ENCODE measurements around the gene GABRG2.
"Not testable (repeated sequence)": the region's sequence is repeated elsewhere in the genome, so short reads cannot be mapped to it uniquely, and the experiment has no call there.

Gene GABRG2

DNA sequence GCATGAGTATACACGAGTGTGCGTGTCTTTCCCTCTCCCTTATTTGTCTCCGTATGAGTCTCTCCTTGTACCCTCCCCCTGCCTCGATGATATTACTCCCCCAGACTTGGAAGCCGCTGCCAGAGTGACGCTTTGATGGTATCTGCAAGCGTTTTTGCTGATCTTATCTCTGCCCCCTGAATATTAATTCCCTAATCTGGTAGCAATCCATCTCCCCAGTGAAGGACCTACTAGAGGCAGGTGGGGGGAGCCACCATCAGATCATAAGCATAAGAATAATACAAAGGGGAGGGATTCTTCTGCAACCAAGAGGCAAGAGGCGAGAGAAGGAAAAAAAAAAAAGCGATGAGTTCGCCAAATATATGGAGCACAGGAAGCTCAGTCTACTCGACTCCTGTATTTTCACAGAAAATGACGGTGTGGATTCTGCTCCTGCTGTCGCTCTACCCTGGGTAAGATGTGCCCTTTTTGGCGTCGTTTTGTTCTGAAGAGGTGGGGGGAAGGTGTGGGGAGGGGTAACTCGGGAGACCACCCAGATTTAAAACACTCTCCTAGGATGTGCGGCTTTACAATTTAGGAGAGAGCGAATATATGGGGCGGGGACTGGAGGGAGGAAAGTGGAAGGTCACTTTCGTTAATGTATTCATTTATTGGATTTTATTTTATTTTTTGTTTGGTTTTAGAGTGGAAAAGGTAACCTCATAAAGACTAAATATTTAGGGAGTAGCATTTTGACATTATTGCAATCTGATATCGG, at the start of gene GABRG2:
Gene GABRG2, plus strand, starts transcription at position 119 of the 757 bp plus-strand sequence. Its CDS starts 227 bp downstream, at position 346.
- no peak for DNase-seq

DNA sequence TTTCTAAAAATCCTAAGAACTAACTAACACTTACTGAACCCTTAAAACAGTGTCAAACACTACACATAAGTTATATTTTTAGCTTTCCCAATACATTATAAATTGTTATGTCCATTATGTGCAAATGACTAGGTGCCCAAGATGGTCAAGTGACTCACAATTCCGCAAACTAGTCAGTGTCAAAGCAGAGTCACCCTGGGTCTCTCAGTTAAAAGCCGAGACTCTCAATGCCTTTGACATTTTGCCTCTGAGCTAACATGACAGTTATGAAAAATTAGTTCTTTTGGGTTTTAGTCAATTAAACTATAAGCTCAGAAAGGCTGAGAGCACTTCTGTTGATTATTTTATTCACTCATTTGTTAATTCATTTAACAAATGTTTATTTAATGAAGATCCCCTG, 42.3 kb upstream of the GABRG2 start:
- DNase-seq: no peak

DNA sequence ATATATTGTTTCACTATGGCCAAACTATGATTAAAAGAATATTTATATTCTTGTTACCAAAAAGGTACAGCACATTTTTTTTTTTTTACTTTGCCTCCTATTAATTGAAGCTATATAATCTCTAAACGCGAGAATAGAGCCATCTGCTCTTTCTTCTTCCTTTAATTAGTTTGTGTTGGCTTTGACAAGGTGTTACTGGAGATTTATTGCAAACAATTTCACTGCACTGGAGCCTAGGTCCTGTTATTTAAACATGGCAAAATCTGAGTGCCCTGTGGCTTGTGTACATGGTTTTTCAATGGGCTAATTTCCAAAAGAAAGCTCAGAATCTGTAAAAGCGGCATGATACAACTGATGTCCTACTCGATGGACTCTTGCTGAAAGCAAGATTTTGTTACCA, 40.8 kb upstream of the GABRG2 start:
- DNase-seq: no peak

DNA sequence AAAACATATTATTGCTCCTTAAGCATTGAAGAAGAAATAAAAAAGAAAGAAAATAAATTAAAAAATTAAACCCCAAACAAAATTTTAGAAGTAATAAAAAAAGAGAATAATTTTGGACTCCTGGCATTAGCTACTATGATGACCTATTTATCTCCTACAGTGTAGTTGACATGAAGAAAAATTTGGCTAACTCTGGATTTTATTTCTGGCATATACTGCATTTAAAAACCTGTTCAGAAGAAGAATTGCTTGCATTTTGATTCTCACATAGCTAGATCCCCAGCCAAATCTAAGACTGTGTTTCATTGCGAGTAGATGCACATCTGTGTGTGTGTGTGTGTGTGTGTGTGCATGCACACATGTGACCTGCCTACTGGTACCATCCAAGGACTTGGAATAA, 30.1 kb upstream of the GABRG2 start:
- no peak for DNase-seq

DNA sequence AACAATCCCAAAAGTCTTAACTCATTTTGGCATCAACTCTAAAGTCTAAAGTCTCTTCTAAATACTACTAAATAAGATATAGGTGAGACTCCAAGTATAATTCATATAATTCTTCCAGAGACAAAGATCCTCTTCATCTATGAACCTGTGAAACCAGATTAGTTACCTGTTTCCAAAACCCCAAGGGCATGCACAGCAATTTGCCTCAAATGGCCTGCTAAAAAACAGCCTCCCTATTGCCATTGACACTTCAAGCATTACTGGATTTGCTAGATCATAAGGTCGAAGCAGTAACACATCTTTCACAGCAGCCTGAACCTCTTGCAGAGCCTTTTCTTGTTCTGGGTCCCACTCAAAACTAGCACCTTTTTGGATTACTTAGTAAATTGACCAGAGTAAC, 20.3 kb upstream of the GABRG2 start:
- no peak for DNase-seq

DNA sequence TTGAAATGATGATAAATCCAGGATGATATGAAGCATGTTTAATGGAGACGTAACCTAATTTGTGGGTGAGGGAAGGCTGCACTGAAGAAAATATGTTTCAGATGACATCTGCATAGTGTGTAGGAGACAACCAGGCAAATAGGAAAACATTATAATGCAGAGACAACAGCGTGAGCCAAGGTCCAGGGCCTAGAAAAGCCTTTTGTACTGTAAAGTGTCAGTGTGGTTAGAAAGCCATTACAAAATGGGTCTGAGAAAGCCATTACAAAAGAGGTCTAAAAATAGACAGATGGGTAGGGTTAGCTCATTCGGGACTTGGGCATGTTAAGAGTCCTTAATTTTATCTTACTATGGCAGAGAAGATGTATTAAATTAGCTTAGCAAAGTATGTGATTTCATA, 14.9 kb upstream of the GABRG2 start:
- no peak for DNase-seq

DNA sequence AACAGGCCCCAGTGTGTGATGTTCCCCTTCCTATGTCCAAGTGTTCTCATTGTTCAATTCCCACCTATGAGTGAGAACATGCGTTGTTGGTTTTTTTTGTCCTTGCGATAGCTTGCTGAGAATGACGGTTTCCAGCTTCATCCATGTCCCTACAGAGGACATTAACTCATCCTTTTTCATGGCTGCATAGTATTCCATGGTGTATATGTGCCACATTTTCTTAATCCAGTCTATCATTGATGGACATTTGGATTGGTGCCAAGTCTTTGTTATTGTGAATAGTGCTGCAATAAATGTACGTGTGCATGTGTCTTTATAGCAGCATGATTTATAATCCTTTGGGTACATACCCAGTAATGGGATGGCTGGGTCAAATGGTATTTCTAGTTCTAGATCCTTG, 12.5 kb upstream of the GABRG2 start:
- not testable (repeated sequence) for DNase-seq

DNA sequence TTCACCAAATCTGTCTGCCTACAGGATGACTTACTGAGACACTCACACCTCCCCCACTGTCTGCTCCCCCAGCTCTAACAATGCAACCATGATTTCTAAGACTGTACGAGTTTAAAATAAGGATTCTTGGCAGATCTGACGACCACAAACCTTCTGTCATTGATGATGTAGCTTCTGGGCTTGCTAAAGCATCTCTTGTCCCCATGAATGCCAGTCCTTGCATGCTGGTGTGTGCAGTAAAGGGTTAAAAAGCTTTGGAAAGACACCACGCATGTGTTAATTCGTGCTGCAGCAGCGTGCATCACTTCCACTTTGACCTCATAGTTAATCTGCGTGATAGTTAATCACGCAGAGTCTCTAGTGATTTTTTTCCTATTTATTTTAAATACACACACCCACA, 411 bp upstream of the GABRG2 start:
- no peak for DNase-seq

DNA sequence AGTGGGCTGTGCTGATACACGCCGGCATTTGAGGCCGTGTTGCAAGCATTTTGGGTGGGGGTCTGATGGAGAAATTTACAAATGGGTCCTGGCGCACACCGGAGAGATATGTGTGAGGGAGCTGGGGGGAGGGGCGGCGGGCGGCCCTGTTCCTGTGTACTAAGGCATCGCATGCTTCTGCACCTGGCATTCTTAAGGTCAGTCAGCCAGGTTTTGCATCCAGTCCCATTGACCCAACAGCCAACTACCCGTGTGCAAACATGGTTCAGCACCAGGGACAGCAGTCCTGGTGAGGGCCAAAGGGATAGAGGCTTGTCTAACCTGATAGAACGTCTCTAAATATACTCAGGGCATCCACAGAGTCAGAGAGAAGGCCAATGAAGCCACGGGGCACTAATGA, 839 bp downstream of the GABRG2 start:
- DNase-seq: no peak

DNA sequence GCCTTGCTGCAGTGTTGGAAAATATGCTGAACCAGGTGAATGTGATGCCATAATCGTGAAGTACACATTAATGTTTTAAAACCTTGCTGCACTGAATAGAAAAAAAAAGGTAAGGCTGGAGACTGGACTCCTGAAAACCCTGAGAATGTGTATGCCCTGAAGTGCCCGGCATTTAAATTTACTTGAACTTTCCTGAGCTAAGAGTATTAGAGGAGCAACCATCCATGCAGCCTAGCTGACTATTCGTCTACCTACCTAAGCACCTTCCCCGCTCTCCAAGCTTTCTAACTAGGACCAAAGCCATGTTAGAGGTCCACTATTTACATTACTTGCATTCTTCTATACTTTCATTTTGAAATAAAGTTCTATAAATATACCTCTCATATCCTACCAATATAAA, 1.4 kb downstream of the GABRG2 start:
- DNase-seq: no peak

DNA sequence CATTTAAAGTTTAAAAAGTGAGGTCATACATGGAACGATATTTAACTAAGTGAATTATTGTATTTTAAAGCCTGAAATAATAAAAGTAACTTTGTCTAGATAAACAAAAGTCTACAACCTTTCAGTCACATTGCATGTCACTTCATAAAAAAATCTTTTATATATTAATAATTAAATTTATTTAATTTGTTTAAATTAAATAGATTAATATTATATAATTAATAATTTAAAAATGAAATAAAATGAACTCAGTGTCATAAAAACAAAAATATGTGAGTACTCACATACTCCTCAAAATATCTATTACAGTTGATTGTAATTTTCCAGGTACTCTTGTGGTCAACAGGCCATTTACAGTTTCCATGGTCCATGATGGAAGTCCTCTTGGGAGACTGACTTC, 11.2 kb downstream of the GABRG2 start:
- no peak for DNase-seq

DNA sequence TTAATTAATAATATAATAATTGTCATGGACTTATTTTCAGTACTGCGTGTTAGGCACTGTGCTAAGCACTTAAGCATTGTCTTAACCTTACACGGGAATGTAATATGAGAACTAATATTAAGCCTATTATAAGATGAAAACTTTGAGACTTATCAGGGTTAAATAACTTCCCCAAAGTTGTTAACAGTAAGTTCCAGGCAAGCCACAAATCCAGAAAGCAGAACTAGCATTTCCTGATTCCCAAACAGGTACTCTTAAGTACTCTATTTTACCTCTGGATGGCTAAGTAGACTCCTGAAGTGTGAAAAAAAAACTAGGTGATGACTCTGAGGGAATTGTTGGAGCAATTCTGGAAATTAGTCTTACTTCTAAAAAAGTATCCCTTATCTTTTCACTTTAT, 23.8 kb downstream of the GABRG2 start:
- no peak for DNase-seq

DNA sequence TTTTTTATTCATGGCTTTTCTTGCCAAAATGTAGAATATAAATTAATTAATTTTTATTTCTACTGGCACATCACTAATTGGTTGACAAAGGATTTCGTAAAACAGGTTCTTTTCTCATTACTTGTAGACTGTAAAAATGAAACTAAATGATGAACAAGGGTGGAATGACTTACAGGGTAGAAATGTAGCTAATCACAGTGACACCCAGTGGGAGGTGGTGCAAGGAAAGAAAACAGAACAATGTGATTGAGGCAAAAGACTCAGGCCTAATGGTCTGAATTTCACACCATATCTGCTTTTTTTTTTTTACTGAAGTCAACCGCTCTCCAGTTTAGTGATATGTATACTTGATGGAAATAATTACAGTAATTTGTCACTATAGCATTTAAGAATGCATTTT, 28.9 kb downstream of the GABRG2 start:
- DNase-seq: no peak

DNA sequence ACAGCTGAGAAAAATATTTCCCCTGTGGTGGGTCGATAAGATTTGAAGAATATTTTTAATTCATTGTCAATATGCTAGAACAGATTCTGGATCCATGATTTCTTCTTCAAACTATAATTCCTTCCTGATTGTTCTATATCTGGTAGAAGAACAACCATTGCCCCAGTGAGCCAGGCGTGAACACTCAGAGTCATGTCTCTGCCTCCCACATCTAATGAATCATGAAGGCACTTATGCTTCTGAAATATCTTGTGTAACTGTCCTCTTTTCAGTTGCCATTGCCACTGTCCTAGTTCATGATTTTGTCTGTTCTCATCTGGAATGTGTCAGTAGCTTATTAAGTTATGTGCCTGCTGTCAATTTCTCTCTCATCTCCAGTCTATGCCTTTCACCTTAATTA, 40.0 kb downstream of the GABRG2 start:
- no peak for DNase-seq

DNA sequence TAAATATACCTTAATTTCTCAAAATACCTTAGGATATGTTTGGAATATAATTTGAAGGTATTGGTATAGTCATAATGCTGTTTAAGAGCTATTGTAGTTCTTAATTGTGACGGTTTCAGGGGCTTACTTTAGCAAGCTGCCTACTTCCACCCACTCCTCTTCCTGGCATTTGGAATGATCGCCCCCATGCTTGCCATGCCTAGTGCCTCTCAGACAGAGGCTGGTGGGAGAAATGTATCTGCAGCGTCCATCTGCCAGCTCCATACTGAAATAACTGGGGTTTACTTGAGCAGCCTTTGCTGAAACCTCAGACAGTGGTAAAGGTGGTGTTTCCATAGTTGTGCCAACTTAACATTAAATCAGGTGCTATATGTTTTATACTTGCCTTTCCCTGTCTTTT, 52.2 kb downstream of the GABRG2 start:
- no peak for DNase-seq

DNA sequence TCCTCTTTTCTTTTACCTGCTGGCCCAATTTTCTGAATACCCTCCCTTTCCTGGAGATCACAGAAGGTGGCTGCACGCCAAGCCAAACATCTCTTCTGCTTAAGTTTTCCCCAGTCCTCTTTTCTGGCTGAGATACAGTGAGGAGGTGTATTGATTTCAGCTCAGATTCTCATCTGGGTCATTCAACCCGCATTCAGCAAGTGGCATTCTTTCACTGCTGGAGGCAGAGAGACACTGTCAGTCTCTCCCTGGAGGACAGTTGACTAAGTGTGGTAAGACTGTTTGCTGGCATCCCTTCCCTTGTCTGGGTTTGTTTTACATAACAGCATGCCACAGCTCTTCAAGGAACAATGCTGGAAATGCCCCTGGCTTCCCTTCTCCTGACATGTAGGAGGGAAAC, 60.5 kb downstream of the GABRG2 start:
- DNase-seq: no peak

DNA sequence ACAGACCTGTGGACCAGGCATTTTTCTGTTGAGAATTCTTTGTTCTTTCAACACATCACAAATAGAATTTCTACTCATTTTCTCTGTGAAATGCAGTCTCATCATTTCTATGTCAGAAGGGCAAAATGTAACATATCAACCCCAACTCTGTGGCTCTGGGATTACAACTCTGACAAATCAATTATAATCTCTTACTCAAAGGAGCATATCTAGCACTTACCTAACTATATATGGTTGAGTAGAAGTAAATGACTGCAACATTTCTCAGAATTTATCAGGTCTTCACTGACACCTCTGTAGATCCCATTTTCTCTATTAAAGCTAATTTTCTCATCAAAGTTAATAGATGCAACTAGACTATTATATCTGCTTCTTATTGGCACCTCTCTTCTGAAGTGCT, 64.8 kb downstream of the GABRG2 start:
- DNase-seq: no peak

DNA sequence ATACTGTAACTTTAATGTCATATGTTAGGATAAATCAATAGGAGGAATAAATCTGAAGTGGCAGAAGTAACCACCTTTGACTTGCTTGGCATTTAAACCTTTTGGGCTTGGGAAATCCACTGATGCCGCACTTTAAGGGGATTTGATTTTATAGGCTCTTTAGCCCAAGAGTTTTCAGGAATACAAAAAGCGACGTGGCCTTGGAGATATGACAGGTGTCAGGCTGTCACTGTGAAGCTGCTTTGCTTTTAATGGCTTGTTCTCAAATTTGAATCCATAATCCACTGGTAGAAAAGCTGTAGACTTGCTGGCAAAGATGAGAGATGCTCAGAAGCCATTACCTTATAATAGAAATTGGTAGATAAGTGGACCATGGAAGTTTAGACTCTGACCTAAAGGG, 71.6 kb downstream of the GABRG2 start:
- DNase-seq: no peak

DNA sequence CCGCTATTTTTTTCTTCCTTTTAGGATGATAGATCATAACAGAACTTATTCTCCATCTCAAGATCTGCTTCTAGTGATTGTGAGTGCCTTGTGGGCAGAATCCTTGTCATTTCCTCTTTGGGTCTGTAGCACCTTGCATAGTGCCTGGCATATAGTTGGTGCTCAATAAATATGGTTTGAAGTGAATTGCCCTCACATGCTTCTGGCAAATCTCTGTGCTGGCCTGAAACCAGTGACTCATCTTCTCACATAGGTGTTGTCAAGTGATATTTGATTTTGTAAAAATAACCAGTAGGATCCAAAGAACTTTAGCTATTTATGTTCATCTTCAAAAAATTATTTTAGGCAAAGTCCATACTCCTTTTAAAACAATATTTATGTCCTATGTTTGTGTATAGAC, 86.7 kb downstream of the GABRG2 start:
- no peak for DNase-seq

DNA sequence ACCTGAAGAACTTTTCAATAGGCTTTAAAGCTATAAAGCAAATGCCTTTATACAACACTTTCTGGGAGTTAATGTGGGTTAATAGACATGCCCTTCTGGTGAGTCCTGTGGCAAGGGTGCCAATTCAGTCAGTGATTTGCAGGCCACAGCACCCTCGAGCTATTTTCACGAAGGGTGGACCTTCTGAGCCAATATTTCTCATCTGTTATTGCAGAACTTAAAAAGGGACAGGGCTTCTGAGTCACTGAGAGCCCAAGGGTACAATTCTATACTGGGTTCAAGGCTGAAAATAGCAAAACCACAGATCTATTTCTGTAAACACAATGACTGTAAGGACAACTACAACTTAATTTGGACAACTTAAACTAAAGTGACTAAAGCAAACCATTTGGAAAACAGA, 92.8 kb downstream of the GABRG2 start:
- DNase-seq: no peak

DNA sequence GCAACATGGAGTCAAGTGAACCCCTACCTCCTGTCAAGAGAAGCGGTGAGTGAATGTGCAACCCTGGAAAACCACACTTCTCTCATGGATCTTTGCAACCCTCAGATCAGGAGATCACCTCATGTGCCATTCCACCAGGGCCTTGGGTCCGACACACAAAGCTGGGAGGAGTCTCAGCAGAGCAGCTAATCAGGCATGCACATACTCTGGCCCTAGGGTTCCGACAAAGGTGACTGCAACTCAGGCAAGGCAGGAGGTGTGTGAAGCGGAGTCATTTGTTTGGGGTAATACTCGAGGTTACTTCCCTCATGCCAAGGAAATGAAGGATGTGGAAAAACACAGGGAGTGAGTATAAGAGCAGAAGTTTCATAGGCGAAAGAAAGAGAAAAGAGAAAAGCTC, 96.1 kb downstream of the GABRG2 start:
- DNase-seq: no peak

DNA sequence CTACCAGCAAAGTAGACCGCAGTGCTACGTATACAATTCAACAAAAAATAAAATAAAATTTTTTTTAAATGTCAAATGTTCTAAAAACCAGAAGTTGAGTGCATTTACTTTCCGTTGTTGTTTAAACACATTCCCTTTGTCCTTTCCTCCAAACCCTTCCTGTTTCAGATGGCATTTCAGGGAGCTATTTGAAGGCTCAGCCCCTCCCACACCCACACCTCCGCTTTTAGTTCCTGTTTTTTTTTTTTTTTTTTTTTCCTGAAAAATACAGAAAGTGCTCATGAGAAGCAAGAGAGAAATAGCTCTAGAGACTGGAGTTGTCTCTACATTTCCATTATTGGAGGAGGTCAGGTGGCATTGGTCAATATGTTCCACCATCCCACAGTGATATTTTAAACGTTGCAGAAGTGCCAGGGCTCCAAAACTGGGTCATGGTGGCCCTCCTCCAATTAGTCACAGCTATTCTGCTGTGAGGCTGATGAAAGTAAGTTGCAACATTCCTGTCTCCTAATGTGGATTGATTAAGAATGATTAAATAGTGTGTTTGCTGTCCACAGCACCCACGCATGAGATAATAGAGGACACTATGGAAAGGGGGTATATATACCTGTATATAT, 106.9 kb downstream of the GABRG2 start:
- DNase-seq: no peak

DNA sequence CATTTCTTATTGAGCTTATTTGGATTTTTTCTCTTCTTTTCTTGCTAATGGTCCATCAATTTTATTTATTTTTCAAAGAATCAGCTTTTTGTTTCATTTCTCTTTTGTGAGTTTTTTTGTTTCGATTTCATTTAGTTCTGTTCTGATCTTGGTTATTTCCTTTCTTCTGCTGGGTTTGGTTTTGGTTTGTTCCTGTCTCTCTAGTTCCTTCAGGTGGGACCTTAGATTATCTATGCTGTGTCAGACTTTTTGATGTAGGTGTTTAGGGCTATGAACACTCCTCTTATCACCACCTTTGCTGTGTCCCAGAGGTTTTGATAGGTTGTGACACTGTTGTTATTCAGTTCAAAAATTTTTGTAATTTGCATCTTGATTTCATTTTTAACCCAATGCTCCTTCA, 119.8 kb downstream of the GABRG2 start:
- no peak for DNase-seq

DNA sequence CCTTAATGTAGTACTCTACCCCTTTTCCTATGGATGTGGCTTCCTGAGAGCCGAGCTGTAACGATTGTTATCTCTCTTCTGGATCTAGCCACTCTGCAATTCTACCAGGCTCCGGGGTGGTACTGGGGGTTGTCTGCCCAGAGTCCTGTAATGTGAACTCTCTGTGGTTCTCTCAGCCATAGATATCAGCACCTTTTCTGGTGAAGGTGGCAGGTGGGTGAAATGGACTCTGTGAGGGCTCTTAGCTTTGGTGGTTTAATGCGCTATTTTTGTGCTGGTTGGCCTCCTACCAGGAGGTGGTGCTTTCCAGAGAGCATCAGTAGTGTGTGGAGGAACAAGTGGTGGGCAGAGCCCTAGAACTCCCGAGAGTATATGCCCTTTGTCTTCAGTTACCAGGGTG, 122.1 kb downstream of the GABRG2 start:
- DNase-seq: no peak

DNA sequence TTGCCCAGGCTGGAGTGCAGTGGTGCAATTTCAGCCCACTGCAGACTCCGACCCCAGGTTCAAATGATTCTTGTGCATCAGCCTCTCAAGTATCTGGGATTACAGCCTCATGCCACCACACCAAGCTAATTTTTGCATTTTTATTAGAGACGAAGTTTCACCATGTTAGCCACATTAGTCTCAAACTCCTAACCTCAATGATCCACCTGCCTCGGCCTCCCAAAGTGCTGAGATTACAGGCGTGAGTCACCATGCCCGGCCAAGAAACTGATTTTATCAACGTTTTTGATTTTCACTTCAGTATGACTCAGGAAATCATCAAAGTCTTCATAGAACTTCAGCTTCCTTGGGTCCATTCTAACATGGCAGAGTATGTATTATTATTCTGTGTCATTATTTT, 125.4 kb downstream of the GABRG2 start:
- DNase-seq: no peak

Measured in NCI-H187 treated with DMSO at 0.1 percent for 48 hours (cell line).